GM06990 (cell line): ENCODE results near the gene MCOLN2.

Experiments
- DNase-seq: peaks from one replicate; pipeline ENCODE4 v3.0.0-alpha.2; 2011; ENCODE audit not compliant: insufficient read length; ENCODE audit errors: extremely low read depth
- H3K27me3 ChIP-seq: replicated peaks from 2 replicates; pipeline ENCODE4 v1.6.0; 2011; ENCODE audit warnings: low read length; ENCODE audit not compliant: control insufficient read depth, insufficient read depth
- H3K36me3 ChIP-seq: 2 replicates; pipeline ENCODE4 v1.5.1; 2011; ENCODE audit warnings: low read length; ENCODE audit not compliant: control insufficient read depth, insufficient read depth
- H3K4me3 ChIP-seq: replicated peaks from 2 replicates; pipeline ENCODE4 v1.5.1; 2011; ENCODE audit warnings: low read depth, mild to moderate bottlenecking, control low read depth, low read length
- CTCF ChIP-seq: IDR thresholded peaks from 2 replicates; pipeline ENCODE4 v1.5.1; 2011; ENCODE audit warnings: low read length, control low read depth, mild to moderate bottlenecking, inconsistent platforms; ENCODE audit not compliant: insufficient read depth, poor library complexity, severe bottlenecking

Gene MCOLN2

DNA sequence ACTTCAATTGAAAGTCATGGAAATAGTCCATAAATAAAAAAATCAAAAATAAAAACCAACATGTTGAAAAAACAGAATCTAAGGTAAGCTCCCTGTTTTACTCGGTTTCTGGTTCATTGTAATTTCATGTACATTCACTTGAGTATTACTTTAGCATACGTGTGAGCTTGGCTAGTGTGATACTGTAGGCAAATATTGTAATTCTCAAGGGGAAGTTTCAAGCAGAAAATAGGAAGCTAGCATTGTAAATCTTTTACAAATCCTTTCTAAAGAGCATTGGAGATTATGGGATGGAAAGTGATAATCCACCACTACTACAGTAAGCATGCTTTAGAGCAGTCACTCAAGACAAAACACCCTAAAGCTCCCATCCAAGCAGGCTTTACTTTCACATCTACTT is 100.6 kb downstream of the MCOLN2 start:
- Histone ChIP-seq H3K36me3 (no peaks in the 10 kb centered on the region), H3K4me3 (no peak overlapping the region), H3K27me3 (peaks cover 2% of the 10 kb centered on the region; the same call in 1 of the 2 replicates)
- DNase-seq = no peak
- no peak for TF ChIP-seq CTCF

DNA sequence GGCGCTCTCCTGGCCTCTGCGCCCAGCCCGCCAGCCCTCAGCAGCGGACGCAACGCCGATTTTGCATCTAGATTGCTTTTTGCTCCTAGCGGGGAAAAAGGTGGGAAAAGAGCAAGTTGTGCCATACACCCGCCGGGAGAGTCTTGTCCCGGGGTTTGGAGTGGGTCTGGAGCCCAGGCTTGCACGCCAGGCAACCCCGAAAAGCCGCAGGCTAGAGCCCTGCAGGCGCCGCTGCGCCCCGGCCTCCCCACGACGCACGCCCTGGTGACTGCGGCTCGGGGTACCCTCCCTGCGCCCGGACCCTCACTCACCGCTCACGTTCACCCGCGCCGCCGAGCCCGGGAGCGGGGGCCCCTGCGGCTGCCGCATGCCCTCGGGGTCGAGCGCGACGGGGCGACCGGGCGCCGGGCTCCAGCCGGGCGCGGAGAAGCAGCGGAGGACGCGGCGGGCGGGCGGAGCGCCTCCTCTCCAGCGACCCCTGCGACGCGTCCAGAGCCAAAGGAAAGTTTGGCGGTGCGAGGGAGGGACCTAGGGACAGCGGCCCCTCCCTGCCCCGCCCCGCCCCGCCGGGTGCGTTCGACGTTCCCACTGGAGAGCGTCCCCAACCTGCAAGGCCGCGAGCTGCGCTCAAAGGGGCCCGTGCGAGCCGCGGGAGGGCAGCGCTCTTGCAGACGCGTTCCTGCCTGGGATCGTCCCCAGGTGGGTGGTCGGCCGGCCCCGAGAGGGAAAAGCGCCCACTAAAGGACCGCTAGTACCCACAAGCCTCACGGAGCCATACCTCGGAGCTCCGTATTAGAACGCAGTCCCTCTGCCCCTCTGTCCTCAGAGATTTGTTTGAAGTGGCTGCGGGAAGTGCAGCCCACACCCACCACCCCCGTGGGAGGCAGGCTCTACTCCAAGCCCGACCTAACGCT is 104.0 kb downstream of the MCOLN2 start, which contains the start of gene LPAR3:
TSS of gene LPAR3 (minus strand) at position 502 of the 914 bp plus-strand sequence. CDS start 27,086 bp downstream, outside the sequence.
- no peak for TF ChIP-seq CTCF
- Histone ChIP-seq H3K36me3 (no peaks in the 10 kb centered on the region), H3K27me3 (peaks cover 2% of the 10 kb centered on the region; the same call in 1 of the 2 replicates), H3K4me3 (no peak within 1 kb of the TSS)
- DNase-seq = no peak

DNA sequence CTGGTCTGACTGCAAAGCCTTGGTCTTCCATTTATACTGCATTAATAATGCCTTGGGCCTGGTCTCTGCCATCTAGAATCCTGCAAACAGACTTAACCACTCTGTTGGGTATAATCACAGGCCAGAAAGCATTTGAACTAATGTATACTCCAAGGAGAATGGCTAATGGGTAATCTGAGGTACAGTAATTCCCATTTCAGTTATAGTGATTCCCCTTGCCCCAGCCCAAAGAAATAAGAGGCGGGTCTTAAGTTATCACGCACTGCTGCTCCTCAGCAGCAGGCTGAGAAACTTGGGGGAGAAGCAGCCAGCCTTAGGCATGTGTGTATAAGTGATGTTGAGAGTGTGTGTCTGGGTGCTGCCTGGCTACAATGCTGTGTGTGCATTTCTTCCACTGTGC is 106.3 kb downstream of the MCOLN2 start:
- no peak for TF ChIP-seq CTCF
- no peaks in the 10 kb centered on the region for H3K36me3 ChIP-seq
- H3K4me3 ChIP-seq = no peak overlapping the region
- H3K27me3 ChIP-seq = peaks cover 2% of the 10 kb centered on the region; the same call in 1 of the 2 replicates
- DNase-seq = no peak

- Histone ChIP-seq H3K27me3 (peaks cover 2% of the 10 kb centered on the region; the same call in 1 of the 2 replicates), H3K4me3 (no peak overlapping the region), H3K36me3 (no peaks in the 10 kb centered on the region)
- TF ChIP-seq CTCF = no peak
- no peak for DNase-seq
Observed at GRCh38 chr1:84889437-84889836, 107.5 kb downstream of the MCOLN2 start.

- Histone ChIP-seq H3K36me3 (no peaks in the 10 kb centered on the region), H3K27me3 (peaks cover 1% of the 10 kb centered on the region; the same call in 1 of the 2 replicates), H3K4me3 (no peak overlapping the region)
- TF ChIP-seq CTCF = no peak
- DNase-seq = no peak
Observed at GRCh38 chr1:84888753-84889152, 108.2 kb downstream of the MCOLN2 start.
